H1 (cell line): ENCODE measurements around the gene RPTOR. TPM values are rescaled to one million over a fixed set of nuclear protein-coding genes. Genes with fewer than 3 reads are reported as not detected.

Experiments
- CTCF ChIA-PET: fragments of 300-600 bp; sonication (Branson Sonifier 250); formaldehyde crosslinking; loops from one replicate; lab custom pipeline; 2021; ENCODE audit not compliant: partially characterized antibody; lab: Charles Lee
- POLR2A ChIA-PET: fragments of 300-600 bp; sonication (Branson Sonifier 250); formaldehyde crosslinking; loops from one replicate; lab custom pipeline; 2021; ENCODE audit warnings: inconsistent platforms; ENCODE audit not compliant: partially characterized antibody; lab: Charles Lee
- DNase-seq, 2 experiments: peaks; one replicate each; pipeline versions ENCODE4 v3.0.0 to v3.0.0-alpha.2; 2010 to 2022; ENCODE audit warnings: low spot score in 2 of 2, low read depth in 1 of 2, mixed read lengths in 1 of 2
- FAIRE-seq: peaks from 2 replicates; lab custom pipeline; 2011; peaks lifted over from hg19 to GRCh38; lab: Jason Lieb, UNC
- H2AFZ ChIP-seq: 2 replicates; pipeline ENCODE4 v1.8.1; 2012; ENCODE audit warnings: low read length, inconsistent platforms
- H2AK5ac ChIP-seq: 2 replicates; pipeline ENCODE4 v1.6.1; 2013; ENCODE audit warnings: low read depth, low read length
- H2BK120ac ChIP-seq: replicated peaks from 2 replicates; pipeline ENCODE3; 2013; ENCODE audit warnings: low read depth, low read length, inconsistent platforms
- H2BK12ac ChIP-seq: 2 replicates; pipeline ENCODE4 v1.6.1; 2013; ENCODE audit warnings: low read depth, low read length
- H2BK15ac ChIP-seq: 2 replicates; pipeline ENCODE4 v1.6.1; 2013; ENCODE audit warnings: low read length
- H2BK20ac ChIP-seq: 2 replicates; pipeline ENCODE4 v1.6.1; 2013; ENCODE audit warnings: low read length
- H2BK5ac ChIP-seq: 2 replicates; pipeline ENCODE4 v1.6.1; 2013; ENCODE audit warnings: low read depth, low read length
- H3K14ac ChIP-seq: 2 replicates; pipeline ENCODE4 v1.6.1; 2013; ENCODE audit warnings: inconsistent platforms; ENCODE audit not compliant: insufficient read length
- H3K18ac ChIP-seq: 2 replicates; pipeline ENCODE4 v1.6.1; 2013; ENCODE audit warnings: low read length; ENCODE audit errors: extremely low read depth
- H3K23ac ChIP-seq: 2 replicates; pipeline ENCODE4 v1.6.1; 2013; ENCODE audit warnings: inconsistent platforms; ENCODE audit not compliant: insufficient read length
- H3K23me2 ChIP-seq: 2 replicates; pipeline ENCODE4 v1.6.1; 2013; ENCODE audit warnings: low read depth, low read length
- H3K27ac ChIP-seq: 2 replicates; pipeline ENCODE4 v1.6.1; 2011; ENCODE audit warnings: low read depth, low read length, inconsistent platforms
- H3K27me3 ChIP-seq, 4 experiments: replicated peaks in 1 of 4; 1 replicate in 1 of 4; 2 replicates in 3 of 4; pipeline versions ENCODE4 v1.6.1 to v1.8.1; 2011 to 2013; ENCODE audit warnings: low read length in 3 of 4, mild to moderate bottlenecking in 3 of 4, inconsistent platforms in 2 of 4, mixed read lengths in 2 of 4, moderate library complexity in 1 of 4; ENCODE audit not compliant: control insufficient read depth in 3 of 4, insufficient read depth in 3 of 4; ENCODE audit errors: extremely low read depth in 1 of 4
- H3K36me3 ChIP-seq, 4 experiments: 2 replicates each; pipeline versions ENCODE4 v1.6.1 to v1.8.1; 2011 to 2013; ENCODE audit warnings: mild to moderate bottlenecking in 4 of 4, low read length in 3 of 4, moderate library complexity in 2 of 4, control low read depth in 1 of 4, inconsistent platforms in 1 of 4; ENCODE audit not compliant: insufficient read depth in 4 of 4, control insufficient read depth in 2 of 4
- H3K4ac ChIP-seq: replicated peaks from 2 replicates; pipeline ENCODE3; 2013; ENCODE audit warnings: low read length, low read depth, mixed read lengths, inconsistent platforms; ENCODE audit not compliant: insufficient read length
- H3K4me1 ChIP-seq, 4 experiments: replicated peaks in 1 of 4; 1 replicate in 1 of 4; 2 replicates in 3 of 4; pipeline versions ENCODE4 v1.6.1 to v1.8.1; 2011 to 2013; ENCODE audit warnings: low read length in 3 of 4, inconsistent platforms in 2 of 4, mixed read lengths in 1 of 4; ENCODE audit not compliant: insufficient read depth in 4 of 4, control insufficient read depth in 3 of 4
- H3K4me2 ChIP-seq, 2 experiments: 2 replicates each; pipeline versions ENCODE4 v1.6.1 to v1.8.1; 2011 to 2013; ENCODE audit warnings: low read depth in 2 of 2, low read length in 2 of 2, control low read depth in 1 of 2, inconsistent platforms in 1 of 2, mild to moderate bottlenecking in 1 of 2; ENCODE audit not compliant: insufficient read depth in 1 of 2
- H3K4me3 ChIP-seq, 4 experiments: fragments of 200-600, 300-600 bp in 1 of 4; sonication (generic), shearing (Covaris generic), sonication (Bioruptor Twin) in 1 of 4; 2 replicates each; pipeline versions ENCODE4 v1.5.1 to v1.8.1; 2011 to 2016; ENCODE audit warnings: low read length in 4 of 4, low read depth in 3 of 4, control low read depth in 2 of 4, inconsistent platforms in 2 of 4, mild to moderate bottlenecking in 2 of 4, mixed read lengths in 1 of 4, moderate library complexity in 1 of 4; ENCODE audit not compliant: insufficient read depth in 2 of 4; ENCODE audit errors: extremely low read depth in 1 of 4
- H3K56ac ChIP-seq: replicated peaks from 2 replicates; pipeline ENCODE3; 2013; ENCODE audit warnings: low read depth, mild to moderate bottlenecking, mixed read lengths, low read length, inconsistent platforms; ENCODE audit not compliant: insufficient read length
- H3K79me1 ChIP-seq: 2 replicates; pipeline ENCODE4 v1.6.1; 2013; ENCODE audit warnings: low read depth, low read length, control low read depth
- H3K79me2 ChIP-seq, 2 experiments: 2 replicates each; pipeline versions ENCODE4 v1.6.1 to v1.8.1; 2012 to 2013; ENCODE audit warnings: low read length in 2 of 2, mild to moderate bottlenecking in 2 of 2, inconsistent platforms in 1 of 2; ENCODE audit not compliant: insufficient read depth in 2 of 2, control insufficient read depth in 1 of 2
- H3K9ac ChIP-seq, 4 experiments: replicated peaks in 1 of 4; 1 replicate in 1 of 4; 2 replicates in 3 of 4; pipeline versions ENCODE4 v1.6.1 to v1.8.1; 2011 to 2013; ENCODE audit warnings: low read depth in 3 of 4, low read length in 3 of 4, control low read depth in 2 of 4, mild to moderate bottlenecking in 2 of 4, moderate library complexity in 2 of 4, inconsistent platforms in 1 of 4; ENCODE audit errors: extremely low read depth in 1 of 4
- H3K9me3 ChIP-seq, 2 experiments: 2 replicates each; pipeline versions ENCODE4 v1.6.1 to v1.8.1; 2012 to 2013; ENCODE audit warnings: mild to moderate bottlenecking in 2 of 2, moderate library complexity in 2 of 2, control low read depth in 1 of 2, inconsistent platforms in 1 of 2, low read depth in 1 of 2, low read length in 1 of 2, mixed read lengths in 1 of 2; ENCODE audit not compliant: insufficient read depth in 2 of 2
- H4K20me1 ChIP-seq, 2 experiments: replicated peaks in 1 of 2; 2 replicates each; pipeline versions ENCODE3 to v1.8.1; 2011 to 2013; ENCODE audit warnings: inconsistent platforms in 2 of 2, low read length in 2 of 2, mild to moderate bottlenecking in 1 of 2; ENCODE audit not compliant: insufficient read depth in 2 of 2, control insufficient read depth in 1 of 2
- H4K5ac ChIP-seq: 2 replicates; pipeline ENCODE4 v1.6.1; 2013; ENCODE audit warnings: low read length, low read depth, mixed read lengths, inconsistent platforms; ENCODE audit not compliant: insufficient read length
- H4K8ac ChIP-seq: 2 replicates; pipeline ENCODE4 v1.8.0; 2013; ENCODE audit warnings: mild to moderate bottlenecking, moderate library complexity, low read length, inconsistent platforms; ENCODE audit not compliant: insufficient read depth; ENCODE audit errors: extremely low read depth
- H4K91ac ChIP-seq: replicated peaks from 2 replicates; pipeline ENCODE3; 2013; ENCODE audit warnings: low read length, mixed read lengths, inconsistent platforms; ENCODE audit not compliant: insufficient read length
- BRCA1 ChIP-seq: IDR thresholded peaks from 2 replicates; pipeline ENCODE4 v1.6.1; 2012; ENCODE audit warnings: low read depth, low read length, improper control_type of control experiment
- CBX5 ChIP-seq: fragments of 300-800, 300-1000 bp; sonication (generic); IDR thresholded peaks from 2 replicates; pipeline ENCODE4 v1.7.1; 2016; ENCODE audit warnings: antibody characterized with exemption, low read length, low read depth
- CTBP2 ChIP-seq: IDR thresholded peaks from 2 replicates; pipeline ENCODE4 v1.7.0; 2011; ENCODE audit warnings: borderline replicate concordance, mild to moderate bottlenecking, moderate library complexity, mixed read lengths, low read length; ENCODE audit not compliant: insufficient read depth, insufficient read length
- GTF2F1 ChIP-seq: IDR thresholded peaks from 2 replicates; pipeline ENCODE4 v1.6.1; 2012; ENCODE audit warnings: low read depth, low read length, improper control_type of control experiment, borderline replicate concordance
- HDAC2 ChIP-seq, 2 experiments: fragments of 300-600 bp in 1 of 2; sonication (generic) in 1 of 2; IDR thresholded peaks; 2 replicates each; pipeline ENCODE4 v1.6.1; 2011 to 2012; ENCODE audit warnings: low read depth in 2 of 2, low read length in 2 of 2, mild to moderate bottlenecking in 2 of 2, moderate library complexity in 2 of 2, borderline replicate concordance in 1 of 2, inconsistent platforms in 1 of 2
- RAD21 ChIP-seq, 2 experiments: IDR thresholded peaks in 1 of 2; conservative IDR thresholded peaks in 1 of 2; 2 replicates each; pipeline ENCODE4 v1.6.1; 2011; ENCODE audit warnings: low read depth in 2 of 2, low read length in 2 of 2, improper control_type of control experiment in 1 of 2, inconsistent platforms in 1 of 2, mild to moderate bottlenecking in 1 of 2, moderate library complexity in 1 of 2
- SIRT6 ChIP-seq: IDR thresholded peaks from one replicate; pipeline ENCODE4 v1.7.1; 2012; ENCODE audit warnings: low read length, inconsistent platforms
- SUZ12 ChIP-seq: fragments of 200-600 bp; sonication (generic); IDR thresholded peaks from 2 replicates; pipeline ENCODE4 v1.6.1; 2012; ENCODE audit warnings: mild to moderate bottlenecking, inconsistent platforms, low read length, moderate library complexity, mixed read lengths
- TAF1 ChIP-seq: IDR thresholded peaks from 2 replicates; pipeline ENCODE4 v1.6.1; 2011; ENCODE audit warnings: mild to moderate bottlenecking, low read depth, low read length
- polyA plus RNA-seq, 7 experiments: library from polyadenylated mRNA; depleted of rRNA in 3 of 7; stranded (reverse) in 5 of 7; unstranded in 2 of 7; fragments of >200 nt in 5 of 7; fragments of 200-250 nt in 2 of 7; gene quantifications; 1 replicate in 5 of 7; 2 replicates in 1 of 7; 4 replicates in 1 of 7; pipeline versions ENCODE4 v1.2.1 to v1.2.3, GENCODE V29; 2011 to 2013; ENCODE audit warnings: missing spikeins in 2 of 7, mixed read lengths in 2 of 7
- total RNA-seq: library from RNA; stranded (reverse); fragmentation: NEBNext Ultra II Directional; extraction: Animal tissue kit (Norgen Biotek cat#: 25700); gene quantifications from 2 replicates; pipeline ENCODE4 v1.2.1, GENCODE V29; 2021
- TF ChIP-seq, protein P1 (sequence below), 3 experiments: IDR thresholded peaks; 1 replicate in 2 of 3; 2 replicates in 1 of 3; pipeline versions ENCODE4 v1.5.1 to v1.6.1; 2011; ENCODE audit warnings: low read length in 3 of 3, mild to moderate bottlenecking in 3 of 3, inconsistent platforms in 2 of 3, low read depth in 1 of 3, moderate library complexity in 1 of 3; ENCODE audit not compliant: insufficient read depth in 1 of 3; ENCODE audit errors: control extremely low read depth in 1 of 3

Gene RPTOR
- total and polyA plus RNA-seq, 2 of the 8 experiments (the other 6 are each of a cell fraction or from before 2014, with no cell fraction given) = 6.9 to 28.7 TPM

DNA sequence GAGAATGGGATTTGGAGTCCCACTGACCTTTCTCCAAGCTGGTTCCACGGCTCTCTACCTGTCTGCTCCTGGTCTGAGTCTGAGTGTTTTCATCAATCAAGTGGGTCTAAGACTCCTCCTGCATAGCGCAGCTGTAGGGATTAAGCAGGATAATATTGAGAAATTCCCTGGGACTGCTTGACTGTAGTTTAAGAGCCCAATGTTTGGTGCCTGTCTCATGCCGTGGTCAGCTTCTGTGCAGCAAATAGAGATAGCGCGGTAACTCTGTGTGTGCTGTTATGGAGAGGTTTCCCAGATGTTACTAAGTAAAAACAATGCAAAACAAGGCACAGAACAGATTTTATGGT lies 21.4 kb downstream of the RPTOR start (continued):
- TF ChIP-seq SUZ12 = no peak

DNA sequence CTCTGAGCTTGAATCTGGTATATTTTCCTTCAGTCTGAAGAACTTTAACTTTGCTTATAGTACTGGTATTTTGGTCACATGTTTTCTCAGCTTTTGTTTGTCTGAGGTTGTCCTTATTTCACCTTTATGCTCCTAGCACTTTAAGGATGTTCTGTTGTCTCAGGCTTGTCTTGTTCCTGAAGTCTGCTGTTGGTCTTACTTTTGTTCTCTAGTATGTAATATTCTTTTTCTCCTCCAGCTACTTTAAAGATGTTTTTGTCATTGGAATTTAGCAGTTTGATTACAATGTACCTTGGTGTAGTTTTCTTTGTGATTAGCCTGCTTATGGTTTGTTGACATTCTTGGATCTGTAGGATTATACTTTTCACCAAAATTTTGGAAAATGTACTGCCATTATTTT lies 23.6 kb downstream of the RPTOR start:
- no peak overlapping the region for H3K18ac ChIP-seq
- no peak overlapping the region for H4K91ac ChIP-seq
- no peak overlapping the region for H3K14ac ChIP-seq
- no peak overlapping the region for H3K27ac ChIP-seq
- H3K56ac ChIP-seq = no peak overlapping the region
- no peak overlapping the region for H2BK12ac ChIP-seq
- H4K5ac ChIP-seq = no peak overlapping the region
- peaks cover 23 to 35% of the 10 kb centered on the region in 2 experiments for H4K20me1 ChIP-seq
- no peak overlapping the region for H2AK5ac ChIP-seq
- POLR2A ChIA-PET = no interaction called here
- FAIRE-seq = no peak
- no peak overlapping the region for H2BK120ac ChIP-seq
- no peak overlapping the region for H3K4ac ChIP-seq
- no peak overlapping the region for H2BK5ac ChIP-seq
- H4K8ac ChIP-seq = no peak overlapping the region
- CTCF ChIA-PET = interaction anchor here (1.1 kb wide), 1 partner anchor 9 kb away, joined by 3 read pairs; no protein-coding TSS in a partner anchor
- H3K23ac ChIP-seq = no peak overlapping the region
- H3K9ac ChIP-seq = no peak overlapping the region
- no peaks in the 10 kb centered on the region for H3K36me3 ChIP-seq
- H3K9me3 ChIP-seq = no peaks in the 10 kb centered on the region
- H3K4me2 ChIP-seq = no peak overlapping the region
- no peak overlapping the region for H2AFZ ChIP-seq
- H3K4me1 ChIP-seq = no peaks in the 10 kb centered on the region
- peaks cover 21 to 38% (median 35%) of the 10 kb centered on the region in 4 experiments for H3K27me3 ChIP-seq
- H2BK15ac ChIP-seq = no peak overlapping the region
- DNase-seq = no peak
- no peak overlapping the region for H2BK20ac ChIP-seq
- H3K79me1 ChIP-seq = peaks cover 5% of the 10 kb centered on the region
- H3K4me3 ChIP-seq = no peak overlapping the region
- no peaks in the 10 kb centered on the region for H3K23me2 ChIP-seq
- peaks cover 0 to 26% of the 10 kb centered on the region in 2 experiments; a peak in 2 of 4 replicates for H3K79me2 ChIP-seq
- TF ChIP-seq CTBP2 = no peak
- no peak for TF ChIP-seq BRCA1
- no peak for TF ChIP-seq HDAC2 (IDR thresholded peaks at IDR 0.05; ENCODE audit: borderline replicate concordance in 1 of 2, low read depth in 2 of 2, low read length in 2 of 2)
- TF ChIP-seq SUZ12 = no peak
- no peak for TF ChIP-seq GTF2F1
- TF ChIP-seq, protein P1, sequence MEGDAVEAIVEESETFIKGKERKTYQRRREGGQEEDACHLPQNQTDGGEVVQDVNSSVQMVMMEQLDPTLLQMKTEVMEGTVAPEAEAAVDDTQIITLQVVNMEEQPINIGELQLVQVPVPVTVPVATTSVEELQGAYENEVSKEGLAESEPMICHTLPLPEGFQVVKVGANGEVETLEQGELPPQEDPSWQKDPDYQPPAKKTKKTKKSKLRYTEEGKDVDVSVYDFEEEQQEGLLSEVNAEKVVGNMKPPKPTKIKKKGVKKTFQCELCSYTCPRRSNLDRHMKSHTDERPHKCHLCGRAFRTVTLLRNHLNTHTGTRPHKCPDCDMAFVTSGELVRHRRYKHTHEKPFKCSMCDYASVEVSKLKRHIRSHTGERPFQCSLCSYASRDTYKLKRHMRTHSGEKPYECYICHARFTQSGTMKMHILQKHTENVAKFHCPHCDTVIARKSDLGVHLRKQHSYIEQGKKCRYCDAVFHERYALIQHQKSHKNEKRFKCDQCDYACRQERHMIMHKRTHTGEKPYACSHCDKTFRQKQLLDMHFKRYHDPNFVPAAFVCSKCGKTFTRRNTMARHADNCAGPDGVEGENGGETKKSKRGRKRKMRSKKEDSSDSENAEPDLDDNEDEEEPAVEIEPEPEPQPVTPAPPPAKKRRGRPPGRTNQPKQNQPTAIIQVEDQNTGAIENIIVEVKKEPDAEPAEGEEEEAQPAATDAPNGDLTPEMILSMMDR (IDR thresholded peaks at IDR 0.05; ENCODE audit: control extremely low read depth in 1 of 3, insufficient read depth in 1 of 3, low read depth in 1 of 3, low read length in 3 of 3) = no peak
- no peak for TF ChIP-seq RAD21 (IDR thresholded peaks at IDR 0.05 in 1 of 2, conservative IDR thresholded peaks at IDR 0.05 in 1 of 2; ENCODE audit: low read depth in 2 of 2, low read length in 2 of 2)
- no peak for TF ChIP-seq SIRT6
- no peak for TF ChIP-seq CBX5
- TF ChIP-seq TAF1 = no peak
